Subcutaneous adipose tissue (tissue), 4 donors: ENCODE data around the gene CDC5L. TPM values are rescaled to one million over a fixed set of nuclear protein-coding genes. Genes with fewer than 3 reads are reported as not detected.

Experiments
- CTCF ChIP-seq: fragments of 450-650 bp; IDR thresholded peaks from one replicate; pipeline ENCODE4 v1.5.1; 2016; ENCODE audit warnings: low read depth, mild to moderate bottlenecking, control low read depth, antibody characterized with exemption, moderate library complexity
- total RNA-seq, 4 donors: library from RNA; depleted of rRNA; stranded (reverse); fragments of >200 nt; gene quantifications; one replicate each; pipeline ENCODE4 v1.1.0, GENCODE V29; 2016

The CDC5L gene
- total RNA-seq, 4 donors from 2014 or later = 16.5 to 25.9 (median 18.7) TPM

- TF ChIP-seq CTCF = no peak
These were observed 76.4 kb downstream of the CDC5L start for GRCh38 chr6:44463728-44464450.

- TF ChIP-seq CTCF = no peak
These were observed 77.2 kb downstream of the CDC5L start for GRCh38 chr6:44464527-44465310.

GRCh38 chr6:44466955-44467354 lies 79.4 kb downstream of the CDC5L start:
- TF ChIP-seq CTCF = no peak

GRCh38 chr6:44468835-44469234 lies 81.3 kb downstream of the CDC5L start:
- TF ChIP-seq CTCF = no peak

GRCh38 chr6:44470115-44470464 lies 82.6 kb downstream of the CDC5L start:
- TF ChIP-seq CTCF = no peak

- TF ChIP-seq CTCF = no peak
These were observed 83.2 kb downstream of the CDC5L start for GRCh38 chr6:44470746-44471145.

- no peak for TF ChIP-seq CTCF
These were observed 83.9 kb downstream of the CDC5L start for GRCh38 chr6:44471271-44471981.
